Left ventricle myocardium inferior (tissue), 1 donor: ENCODE measurements around the gene WDFY4. TPM values are rescaled to one million over a fixed set of nuclear protein-coding genes. Genes with fewer than 3 reads are reported as not detected.

Source experiments
- DNase-seq: peaks from one replicate; pipeline ENCODE4 v3.0.0-alpha.2; 2020
- H3K27ac ChIP-seq: fragments of 200-600 bp; replicated peaks from 2 replicates; pipeline ENCODE4 v1.8.0; 2021
- H3K27me3 ChIP-seq: fragments of 200-600 bp; 2 replicates; pipeline ENCODE4 v1.8.0; 2021; ENCODE audit warnings: low read depth
- H3K36me3 ChIP-seq: fragments of 200-600 bp; 2 replicates; pipeline ENCODE4 v1.8.0; 2021
- H3K4me1 ChIP-seq: fragments of 200-600 bp; 2 replicates; pipeline ENCODE4 v1.8.0; 2021
- H3K4me3 ChIP-seq: fragments of 200-600 bp; 2 replicates; pipeline ENCODE4 v1.8.0; 2021; ENCODE audit warnings: mild to moderate bottlenecking, moderate library complexity
- H3K9me3 ChIP-seq: fragments of 200-600 bp; replicated peaks from 2 replicates; pipeline ENCODE4 v1.8.0; 2021
- CTCF ChIP-seq: fragments of 200-600 bp; IDR thresholded peaks from 2 replicates; pipeline ENCODE4 v1.8.0; 2021; ENCODE audit warnings: antibody characterized with exemption, mild to moderate bottlenecking, borderline replicate concordance
- intact Hi-C: fragments of 100-400 bp; cut with micrococcal nuclease; formaldehyde crosslinking; loops from one replicate; pipeline ENCODE4 v1.11.0; 2022
- total RNA-seq: library from RNA; stranded (reverse); fragmentation: NEBNext Ultra II Directional; extraction: Animal tissue kit (Norgen Biotek cat#: 25700); gene quantifications from one replicate; pipeline ENCODE4 v1.2.1, GENCODE V29; 2021
- donor health status: DM: no; HTN: yes; CAD: no; lungs with severe emphysema.

WDFY4 gene
- total RNA-seq, 1 donor from 2014 or later: 1.5 TPM

- Histone ChIP-seq H3K4me3 (no peak overlapping the region), H3K9me3 (no peaks in the 10 kb centered on the region), H3K4me1 (no peaks in the 10 kb centered on the region), H3K36me3 (no peaks in the 10 kb centered on the region), H3K27me3 (no peaks in the 10 kb centered on the region), H3K27ac (no peak overlapping the region)
- no peak for DNase-seq
- intact Hi-C loops: no loop called here
- no peak for TF ChIP-seq CTCF
Observed at GRCh38 chr10:48729941-48730457, 45.3 kb downstream of the WDFY4 start.

GRCh38 chr10:48731141-48731540 is 46.5 kb downstream of the WDFY4 start:
- Histone ChIP-seq H3K27ac (no peak overlapping the region), H3K27me3 (no peaks in the 10 kb centered on the region), H3K4me3 (no peak overlapping the region), H3K9me3 (no peaks in the 10 kb centered on the region), H3K36me3 (no peaks in the 10 kb centered on the region), H3K4me1 (no peaks in the 10 kb centered on the region)
- no peak for TF ChIP-seq CTCF
- DNase-seq: no peak
- intact Hi-C loops: no loop called here

GRCh38 chr10:48731654-48732053 is 47.0 kb downstream of the WDFY4 start:
- no peak for TF ChIP-seq CTCF
- Histone ChIP-seq H3K36me3 (no peaks in the 10 kb centered on the region), H3K27me3 (no peaks in the 10 kb centered on the region), H3K9me3 (no peaks in the 10 kb centered on the region), H3K27ac (no peak overlapping the region), H3K4me1 (no peaks in the 10 kb centered on the region), H3K4me3 (no peak overlapping the region)
- intact Hi-C loops: no loop called here
- DNase-seq: no peak

- no peak for DNase-seq
- Histone ChIP-seq H3K27me3 (no peaks in the 10 kb centered on the region), H3K36me3 (no peaks in the 10 kb centered on the region), H3K4me3 (no peak overlapping the region), H3K9me3 (no peaks in the 10 kb centered on the region), H3K27ac (no peak overlapping the region), H3K4me1 (no peaks in the 10 kb centered on the region)
- intact Hi-C loops: no loop called here
- TF ChIP-seq CTCF: no peak
Observed at GRCh38 chr10:48733329-48733728, 48.7 kb downstream of the WDFY4 start.

- DNase-seq: no peak
- no peaks in the 10 kb centered on the region for H3K27me3 ChIP-seq
- no peak overlapping the region for H3K27ac ChIP-seq
- H3K9me3 ChIP-seq: no peaks in the 10 kb centered on the region
- H3K36me3 ChIP-seq: no peaks in the 10 kb centered on the region
- no peak for TF ChIP-seq CTCF
- H3K4me1 ChIP-seq: no peaks in the 10 kb centered on the region
- intact Hi-C loops: no loop called here
- no peak overlapping the region for H3K4me3 ChIP-seq
Observed at GRCh38 chr10:48735836-48736390, 51.2 kb downstream of the WDFY4 start.
